HG02973 (cell line): Measurements from ENCODE around the gene NEU4.

ENCODE experiments used
- ATAC-seq: cut with Tn5 transposase; IDR thresholded peaks from one replicate; pipeline ENCODE4 v1.9.1; 2021; ENCODE audit warnings: moderate library complexity; ENCODE audit not compliant: unreplicated experiment

NEU4 gene

GRCh38 chr2:241851325-241852115, 42.5 kb downstream of the NEU4 start:
- ATAC-seq: no peak

- ATAC-seq: no peak
These were observed 43.4 kb downstream of the NEU4 start for GRCh38 chr2:241852116-241852980.

- ATAC-seq: no peak
These were observed 44.1 kb downstream of the NEU4 start for GRCh38 chr2:241852981-241853631.

- no peak for ATAC-seq
These were observed 44.8 kb downstream of the NEU4 start for GRCh38 chr2:241853651-241854341.

GRCh38 chr2:241854342-241855244, 45.6 kb downstream of the NEU4 start:
- ATAC-seq: no peak

- no peak for ATAC-seq
These were observed 46.4 kb downstream of the NEU4 start for GRCh38 chr2:241855245-241855887.

GRCh38 chr2:241855888-241856422, 47.0 kb downstream of the NEU4 start:
- ATAC-seq: no peak

GRCh38 chr2:241857041-241857541, 48.1 kb downstream of the NEU4 start:
- ATAC-seq: no peak

- no peak for ATAC-seq
These were observed 48.7 kb downstream of the NEU4 start for GRCh38 chr2:241857572-241858121.

GRCh38 chr2:241858206-241859016, 49.4 kb downstream of the NEU4 start, which contains the start of gene PDCD1:
TSS of gene PDCD1 (minus strand) at chr2:241858894. CDS start at chr2:241858838, 56 bp downstream.
- peak; percentile 39 for ATAC-seq

GRCh38 chr2:241859017-241859435, 50.0 kb downstream of the NEU4 start:
- peak; percentile 18 for ATAC-seq

GRCh38 chr2:241859436-241860183, 50.6 kb downstream of the NEU4 start:
- peak; percentile 41 for ATAC-seq

GRCh38 chr2:241860184-241861078, 51.4 kb downstream of the NEU4 start:
- ATAC-seq: peak; percentile 7

GRCh38 chr2:241861264-241861663, 52.3 kb downstream of the NEU4 start:
- ATAC-seq: no peak

- no peak for ATAC-seq
These were observed 53.1 kb downstream of the NEU4 start for GRCh38 chr2:241862093-241862492.
